NB4 (cell line): ENCODE results near the gene RPL23.

ENCODE experiments used
- DNase-seq: peaks from one replicate; pipeline ENCODE4 v3.0.0; 2010; ENCODE audit warnings: low read depth
- H3K4me3 ChIP-seq: one replicate; pipeline ENCODE4 v1.5.1; 2011; ENCODE audit warnings: mild to moderate bottlenecking, low read depth, low read length, moderate library complexity
- CTCF ChIP-seq: IDR thresholded peaks from one replicate; pipeline ENCODE4 v1.5.1; 2012; ENCODE audit warnings: low read depth, low read length
- MAX ChIP-seq: IDR thresholded peaks from 2 replicates; pipeline ENCODE4 v1.6.1; 2011; ENCODE audit warnings: low read depth, low read length
- MYC ChIP-seq: IDR thresholded peaks from 2 replicates; pipeline ENCODE4 v1.6.1; 2011; ENCODE audit warnings: low read depth, low read length
- POLR2A ChIP-seq: IDR thresholded peaks from 2 replicates; pipeline ENCODE4 v1.6.1; 2011; ENCODE audit warnings: mild to moderate bottlenecking; ENCODE audit not compliant: insufficient read length; ENCODE audit errors: extremely low read depth

RPL23 gene

GRCh38 chr17:38870259-38871165 is 17.0 kb upstream of the RPL23 start:
- DNase-seq: peak; percentile 90
- H3K4me3 ChIP-seq: peak overlapping the region; percentile 95
- no peak for TF ChIP-seq CTCF
- TF ChIP-seq MAX: 0 out of 2 replicates have a peak, but pooled peaks have one; percentile 20
- TF ChIP-seq POLR2A: peak; percentile 33

- DNase-seq: peak; percentile 96
- H3K4me3 ChIP-seq: peak within 1 kb of the TSS; percentile 95
- no peak for TF ChIP-seq CTCF
- no peak for TF ChIP-seq MYC
- TF ChIP-seq MAX: peak; percentile 59
- TF ChIP-seq POLR2A: peak; percentile 83
These were observed 16.2 kb upstream of the RPL23 start, which contains the start of gene LASP1 for GRCh38 chr17:38869526-38870258. TSS of gene LASP1 (plus strand) at chr17:38870058. CDS start at chr17:38870190, 132 bp downstream.

- DNase-seq: peak; percentile 92
- TF ChIP-seq MAX: no peak
- peak; percentile 3 for TF ChIP-seq POLR2A
- TF ChIP-seq CTCF: peak; percentile 42
- peak; percentile 53 for TF ChIP-seq MYC
- peak overlapping the region; percentile 72 for H3K4me3 ChIP-seq
These were observed 15.4 kb upstream of the RPL23 start for GRCh38 chr17:38868817-38869525.

GRCh38 chr17:38867968-38868816 is 14.7 kb upstream of the RPL23 start:
- peak; percentile 53 for DNase-seq
- TF ChIP-seq CTCF (no peak), MAX (no peak), MYC (no peak), POLR2A (no peak)
- peak overlapping the region; percentile 72 for H3K4me3 ChIP-seq
